ENCODE data around the gene INPP4A.

DNA sequence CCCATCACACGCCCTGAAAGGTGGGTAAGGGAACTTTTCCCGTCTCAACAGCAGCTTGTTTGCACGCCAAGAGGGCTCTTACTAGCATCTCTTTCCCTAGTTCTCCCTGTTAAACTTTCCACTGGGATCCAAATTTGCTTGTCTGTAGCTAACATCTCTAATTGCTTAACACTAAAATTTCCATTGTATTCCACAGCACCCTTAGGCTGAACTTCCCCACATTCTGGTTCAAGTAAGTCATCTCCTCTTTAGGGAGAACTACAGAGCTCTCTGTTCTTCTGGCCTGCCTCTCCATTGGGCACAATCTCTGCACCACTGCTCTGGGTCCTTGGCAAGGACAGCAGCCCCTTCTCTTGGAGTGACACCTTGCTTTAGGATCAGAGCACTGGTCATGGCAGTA is 187.7 kb downstream of the INPP4A start:
- TF ChIP-seq, protein P1, sequence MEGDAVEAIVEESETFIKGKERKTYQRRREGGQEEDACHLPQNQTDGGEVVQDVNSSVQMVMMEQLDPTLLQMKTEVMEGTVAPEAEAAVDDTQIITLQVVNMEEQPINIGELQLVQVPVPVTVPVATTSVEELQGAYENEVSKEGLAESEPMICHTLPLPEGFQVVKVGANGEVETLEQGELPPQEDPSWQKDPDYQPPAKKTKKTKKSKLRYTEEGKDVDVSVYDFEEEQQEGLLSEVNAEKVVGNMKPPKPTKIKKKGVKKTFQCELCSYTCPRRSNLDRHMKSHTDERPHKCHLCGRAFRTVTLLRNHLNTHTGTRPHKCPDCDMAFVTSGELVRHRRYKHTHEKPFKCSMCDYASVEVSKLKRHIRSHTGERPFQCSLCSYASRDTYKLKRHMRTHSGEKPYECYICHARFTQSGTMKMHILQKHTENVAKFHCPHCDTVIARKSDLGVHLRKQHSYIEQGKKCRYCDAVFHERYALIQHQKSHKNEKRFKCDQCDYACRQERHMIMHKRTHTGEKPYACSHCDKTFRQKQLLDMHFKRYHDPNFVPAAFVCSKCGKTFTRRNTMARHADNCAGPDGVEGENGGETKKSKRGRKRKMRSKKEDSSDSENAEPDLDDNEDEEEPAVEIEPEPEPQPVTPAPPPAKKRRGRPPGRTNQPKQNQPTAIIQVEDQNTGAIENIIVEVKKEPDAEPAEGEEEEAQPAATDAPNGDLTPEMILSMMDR (IDR thresholded peaks at IDR 0.05; ENCODE audit: insufficient read depth, low read length): no peak
- TF ChIP-seq, protein P2, sequence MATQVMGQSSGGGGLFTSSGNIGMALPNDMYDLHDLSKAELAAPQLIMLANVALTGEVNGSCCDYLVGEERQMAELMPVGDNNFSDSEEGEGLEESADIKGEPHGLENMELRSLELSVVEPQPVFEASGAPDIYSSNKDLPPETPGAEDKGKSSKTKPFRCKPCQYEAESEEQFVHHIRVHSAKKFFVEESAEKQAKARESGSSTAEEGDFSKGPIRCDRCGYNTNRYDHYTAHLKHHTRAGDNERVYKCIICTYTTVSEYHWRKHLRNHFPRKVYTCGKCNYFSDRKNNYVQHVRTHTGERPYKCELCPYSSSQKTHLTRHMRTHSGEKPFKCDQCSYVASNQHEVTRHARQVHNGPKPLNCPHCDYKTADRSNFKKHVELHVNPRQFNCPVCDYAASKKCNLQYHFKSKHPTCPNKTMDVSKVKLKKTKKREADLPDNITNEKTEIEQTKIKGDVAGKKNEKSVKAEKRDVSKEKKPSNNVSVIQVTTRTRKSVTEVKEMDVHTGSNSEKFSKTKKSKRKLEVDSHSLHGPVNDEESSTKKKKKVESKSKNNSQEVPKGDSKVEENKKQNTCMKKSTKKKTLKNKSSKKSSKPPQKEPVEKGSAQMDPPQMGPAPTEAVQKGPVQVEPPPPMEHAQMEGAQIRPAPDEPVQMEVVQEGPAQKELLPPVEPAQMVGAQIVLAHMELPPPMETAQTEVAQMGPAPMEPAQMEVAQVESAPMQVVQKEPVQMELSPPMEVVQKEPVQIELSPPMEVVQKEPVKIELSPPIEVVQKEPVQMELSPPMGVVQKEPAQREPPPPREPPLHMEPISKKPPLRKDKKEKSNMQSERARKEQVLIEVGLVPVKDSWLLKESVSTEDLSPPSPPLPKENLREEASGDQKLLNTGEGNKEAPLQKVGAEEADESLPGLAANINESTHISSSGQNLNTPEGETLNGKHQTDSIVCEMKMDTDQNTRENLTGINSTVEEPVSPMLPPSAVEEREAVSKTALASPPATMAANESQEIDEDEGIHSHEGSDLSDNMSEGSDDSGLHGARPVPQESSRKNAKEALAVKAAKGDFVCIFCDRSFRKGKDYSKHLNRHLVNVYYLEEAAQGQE (IDR thresholded peaks at IDR 0.05; ENCODE audit: insufficient replicate concordance, low read depth): no peak
- TF ChIP-seq POLR2AphosphoS5 (IDR thresholded peaks at IDR 0.05; ENCODE audit: low read depth): no peak
- TF ChIP-seq GABPA (IDR thresholded peaks at IDR 0.05; ENCODE audit: low read depth): no peak
- TF ChIP-seq SPI1 (IDR thresholded peaks at IDR 0.05; ENCODE audit: borderline replicate concordance, low read depth): no peak

Data from HL-60 (cell line).